IMR-90 (cell line): ENCODE results near the gene HIGD1C. TPM values are rescaled to one million over a fixed set of nuclear protein-coding genes. Genes with fewer than 3 reads are reported as not detected.

ENCODE experiments used
- ATAC-seq: fragments of 200-7000 bp; cut with Tn5 transposase; 2 replicates; pipeline ENCODE4 v1.9.1; 2020; ENCODE audit warnings: low read depth, mild to moderate bottlenecking, moderate library complexity
- BruUV-seq: library from RNA; stranded (reverse); fragments of 400-500 nt; replicated peaks from 2 replicates; lab custom pipeline; 2021; lab: Mats Ljungman, UMichigan
- CTCF ChIA-PET: fragments of 300-600 bp; formaldehyde crosslinking; extraction: SDS; loops from one replicate; lab custom pipeline; 2021; ENCODE audit warnings: antibody characterized with exemption; lab: Yijun Ruan, JAX
- POLR2A ChIA-PET: fragments of 300-600 bp; sonication (Branson Sonifier 250); formaldehyde crosslinking; loops from one replicate; lab custom pipeline; 2022; ENCODE audit warnings: antibody characterized with exemption; ENCODE audit not compliant: unreplicated experiment; lab: Charles Lee
- DNase-seq: peaks from one replicate; pipeline ENCODE4 v3.0.0; 2013
- H2AFZ ChIP-seq: replicated peaks from 2 replicates; pipeline ENCODE3; 2013; ENCODE audit warnings: low read length, mild to moderate bottlenecking; ENCODE audit not compliant: poor library complexity
- H2AK5ac ChIP-seq: 2 replicates; pipeline ENCODE4 v1.6.1; 2013; ENCODE audit warnings: low read depth, low read length, inconsistent platforms
- H2AK9ac ChIP-seq: replicated peaks from 2 replicates; pipeline ENCODE3; 2013; ENCODE audit warnings: mild to moderate bottlenecking, low read depth, low read length, moderate library complexity; ENCODE audit not compliant: poor library complexity
- H2BK120ac ChIP-seq: 2 replicates; pipeline ENCODE4 v1.6.1; 2013; ENCODE audit warnings: low read depth, low read length, inconsistent platforms
- H2BK15ac ChIP-seq: 3 replicates; pipeline ENCODE4 v1.6.1; 2013; ENCODE audit warnings: low read depth, low read length, inconsistent platforms
- H2BK20ac ChIP-seq: 2 replicates; pipeline ENCODE4 v1.6.1; 2013; ENCODE audit warnings: low read depth, mild to moderate bottlenecking, inconsistent platforms, low read length, moderate library complexity
- H2BK5ac ChIP-seq: 2 replicates; pipeline ENCODE4 v1.6.1; 2013; ENCODE audit warnings: mild to moderate bottlenecking, low read depth, low read length, inconsistent platforms; ENCODE audit not compliant: poor library complexity, severe bottlenecking
- H3K14ac ChIP-seq: replicated peaks from 2 replicates; pipeline ENCODE4 v1.6.1; 2013; ENCODE audit warnings: low read depth, low read length, inconsistent platforms
- H3K18ac ChIP-seq: 2 replicates; pipeline ENCODE4 v1.6.1; 2013; ENCODE audit warnings: low read depth, low read length, control low read depth
- H3K23ac ChIP-seq: 2 replicates; pipeline ENCODE4 v1.6.1; 2013; ENCODE audit warnings: low read depth, low read length, inconsistent platforms
- H3K27ac ChIP-seq: 2 replicates; pipeline ENCODE4 v1.5.1; 2013; ENCODE audit warnings: mild to moderate bottlenecking, control low read depth, low read length; ENCODE audit not compliant: insufficient read depth
- H3K27me3 ChIP-seq: 2 replicates; pipeline ENCODE4 v1.6.1; 2013; ENCODE audit warnings: low read length; ENCODE audit not compliant: control insufficient read depth, insufficient read depth
- H3K36me3 ChIP-seq: 2 replicates; pipeline ENCODE4 v1.6.1; 2013; ENCODE audit warnings: low read length, mixed read lengths; ENCODE audit not compliant: control insufficient read depth, insufficient read depth
- H3K4ac ChIP-seq: 2 replicates; pipeline ENCODE4 v1.6.1; 2013; ENCODE audit warnings: low read depth, low read length, inconsistent platforms
- H3K4me1 ChIP-seq: 2 replicates; pipeline ENCODE4 v1.6.1; 2013; ENCODE audit warnings: low read length, mixed read lengths; ENCODE audit not compliant: control insufficient read depth, insufficient read depth
- H3K4me2 ChIP-seq: 2 replicates; pipeline ENCODE4 v1.6.1; 2013; ENCODE audit warnings: low read depth, mild to moderate bottlenecking, control low read depth, low read length, moderate library complexity
- H3K4me3 ChIP-seq: 2 replicates; pipeline ENCODE4 v1.5.1; 2013; ENCODE audit warnings: low read depth, mild to moderate bottlenecking, control low read depth, low read length, moderate library complexity; ENCODE audit not compliant: insufficient read depth
- H3K56ac ChIP-seq: 2 replicates; pipeline ENCODE4 v1.6.1; 2013; ENCODE audit warnings: low read length, inconsistent platforms; ENCODE audit not compliant: insufficient read depth; ENCODE audit errors: extremely low read depth
- H3K79me1 ChIP-seq, 2 experiments: 2 replicates each; pipeline ENCODE4 v1.6.1; 2013; ENCODE audit warnings: low read length in 2 of 2, inconsistent platforms in 1 of 2, low read depth in 1 of 2
- H3K9ac ChIP-seq: 2 replicates; pipeline ENCODE4 v1.6.1; 2013; ENCODE audit warnings: low read depth, low read length, control low read depth
- H3K9me1 ChIP-seq: 2 replicates; pipeline ENCODE4 v1.6.1; 2013; ENCODE audit warnings: low read length, inconsistent platforms; ENCODE audit not compliant: insufficient read depth
- H3K9me3 ChIP-seq: 2 replicates; pipeline ENCODE4 v1.6.1; 2013; ENCODE audit warnings: low read length; ENCODE audit not compliant: control insufficient read depth, insufficient read depth
- H4K20me1 ChIP-seq: 2 replicates; pipeline ENCODE4 v1.6.1; 2013; ENCODE audit warnings: low read length, inconsistent platforms; ENCODE audit not compliant: insufficient read depth
- H4K5ac ChIP-seq: 2 replicates; pipeline ENCODE4 v1.6.1; 2013; ENCODE audit warnings: mild to moderate bottlenecking, low read depth, low read length, control low read depth
- H4K8ac ChIP-seq, 2 experiments: 2 replicates each; pipeline ENCODE4 v1.6.1; 2013; ENCODE audit warnings: low read depth in 2 of 2, low read length in 2 of 2, control low read depth in 1 of 2, inconsistent platforms in 1 of 2
- H4K91ac ChIP-seq: 2 replicates; pipeline ENCODE4 v1.6.1; 2013; ENCODE audit warnings: low read depth, low read length, inconsistent platforms; ENCODE audit not compliant: insufficient read depth
- BHLHE40 ChIP-seq: fragments of 150-350 bp; IDR thresholded peaks from 2 replicates; pipeline ENCODE4 v1.6.1; 2016; ENCODE audit warnings: mild to moderate bottlenecking, low read depth, low read length
- CEBPB ChIP-seq: IDR thresholded peaks from 2 replicates; pipeline ENCODE4 v1.6.1; 2012; ENCODE audit warnings: low read depth, low read length, improper control_type of control experiment
- CHD1 ChIP-seq: IDR thresholded peaks from 2 replicates; pipeline ENCODE4 v1.6.1; 2012; ENCODE audit warnings: low read depth, low read length, improper control_type of control experiment
- ELK1 ChIP-seq: fragments of 150-350 bp; IDR thresholded peaks from 2 replicates; pipeline ENCODE4 v1.6.1; 2016; ENCODE audit warnings: low read depth, mild to moderate bottlenecking, low read length, moderate library complexity, borderline replicate concordance
- FOS ChIP-seq: fragments of 150-350 bp; IDR thresholded peaks from 2 replicates; pipeline ENCODE4 v1.6.1; 2016; ENCODE audit warnings: low read depth, low read length
- MAZ ChIP-seq: IDR thresholded peaks from 2 replicates; pipeline ENCODE4 v1.6.1; 2012; ENCODE audit warnings: low read depth, mild to moderate bottlenecking, low read length, improper control_type of control experiment, moderate library complexity, borderline replicate concordance
- MXI1 ChIP-seq: IDR thresholded peaks from 2 replicates; pipeline ENCODE4 v1.6.1; 2012; ENCODE audit warnings: low read depth, mild to moderate bottlenecking, low read length, moderate library complexity, borderline replicate concordance
- NFE2L2 ChIP-seq: fragments of 150-350 bp; IDR thresholded peaks from 2 replicates; pipeline ENCODE4 v1.6.1; 2016; ENCODE audit warnings: low read depth, mild to moderate bottlenecking, low read length
- POLR2A ChIP-seq: IDR thresholded peaks from 2 replicates; pipeline ENCODE4 v1.6.1; 2012; ENCODE audit warnings: mild to moderate bottlenecking, low read depth, low read length
- RAD21 ChIP-seq: IDR thresholded peaks from 2 replicates; pipeline ENCODE4 v1.6.1; 2012; ENCODE audit warnings: low read length, improper control_type of control experiment
- RCOR1 ChIP-seq: IDR thresholded peaks from 2 replicates; pipeline ENCODE4 v1.6.1; 2012; ENCODE audit warnings: mild to moderate bottlenecking, low read length, improper control_type of control experiment; ENCODE audit not compliant: insufficient replicate concordance
- RFX5 ChIP-seq: IDR thresholded peaks from 2 replicates; pipeline ENCODE4 v1.8.0; 2012; ENCODE audit warnings: low read depth, mild to moderate bottlenecking, low read length, moderate library complexity
- SMC3 ChIP-seq: fragments of 150-350 bp; IDR thresholded peaks from 2 replicates; pipeline ENCODE4 v1.6.1; 2016; ENCODE audit warnings: low read depth, mild to moderate bottlenecking, antibody characterized with exemption, low read length, moderate library complexity
- WGBS, 2 experiments: methylation state at CpG; one replicate each; pipeline versions ENCODE4 v1.1.5 to v1.1.7; 2013; ENCODE audit warnings: missing lambda C conversion rate in 2 of 2; ENCODE audit not compliant: insufficient read length in 1 of 2; ENCODE audit errors: extremely low coverage in 2 of 2; 5-methylcytosine and 5-hydroxymethylcytosine counted together
- dilution Hi-C: fragments of 300-500 bp; cut with HindIII; formaldehyde crosslinking; loops from one replicate; pipeline ENCODE4 v1.14.3; 2018; ENCODE audit warnings: low sequenced_read_pairs; ENCODE audit not compliant: unreplicated experiment
- in situ Hi-C: fragments of 300-500 bp; cut with MboI; formaldehyde crosslinking; loops from 3 replicates; pipeline ENCODE4 v1.14.3; 2019; ENCODE audit warnings: low sequenced_read_pairs, inconsistent platforms, mixed read lengths
- intact Hi-C: fragments of 100-400 bp; cut with micrococcal nuclease; formaldehyde crosslinking; loops from 2 replicates; pipeline ENCODE4 v1.10.0; 2022
- polyA plus RNA-seq, 3 experiments: library from polyadenylated mRNA; depleted of rRNA; stranded (reverse); fragments of >200 nt; gene quantifications; 2 replicates each; pipeline ENCODE4 v1.2.3, GENCODE V29; 2012; ENCODE audit warnings: low replicate concordance in 1 of 3
- total RNA-seq: library from RNA; depleted of rRNA; stranded (reverse); fragments of >200 nt; gene quantifications from 2 replicates; pipeline ENCODE4 v1.2.3, GENCODE V29; 2012
- TF ChIP-seq, protein P1 (sequence below): conservative IDR thresholded peaks from 2 replicates; pipeline ENCODE4 v1.5.1; 2012; ENCODE audit warnings: mild to moderate bottlenecking, low read depth, low read length, improper control_type of control experiment

The HIGD1C gene
- total and polyA plus RNA-seq, 2 of the 4 experiments (the other 2 are of a cell fraction): not detected

- H4K91ac ChIP-seq: no peak overlapping the region
- H3K56ac ChIP-seq: no peak overlapping the region
- peaks cover 4% of the 10 kb centered on the region; the same call in 1 of the 2 replicates for H3K4me1 ChIP-seq
- no peak overlapping the region; the same call in 1 of the 2 replicates for H3K4me2 ChIP-seq
- ChIA-PET CTCF (interaction anchor here (0.7 to 6.2 kb wide), 3 partner anchors 83 to 220 kb away, joined by 3 to 41 read pairs (median 28); partner anchors contain the start of gene ATF1), POLR2A (interaction anchor here (0.5 to 1.9 kb wide), 3 partner anchors 98 to 856 kb away, joined by 5 to 9 read pairs (median 5); no protein-coding TSS in a partner anchor)
- H2BK120ac ChIP-seq: peak overlapping the region; percentile 1; the same call in 1 of the 2 replicates
- no peak overlapping the region for H3K27ac ChIP-seq
- H4K5ac ChIP-seq: peak overlapping the region; percentile 32; the same call in 1 of the 2 replicates
- no peak overlapping the region for H2AFZ ChIP-seq
- H3K9me3 ChIP-seq: no peaks in the 10 kb centered on the region
- no peak overlapping the region for H2BK20ac ChIP-seq
- H2AK9ac ChIP-seq: no peak overlapping the region
- H3K14ac ChIP-seq: peak overlapping the region; percentile 31; the same call in 1 of the 2 replicates
- no peak overlapping the region for H2AK5ac ChIP-seq
- peak overlapping the region; percentile 82 for H2BK5ac ChIP-seq
- WGBS, 2 experiments: no CpG with 5 or more reads among the region's 2 CpGs
- intact Hi-C loops (loop anchor here (5.0 kb wide), 1 partner anchor 62 kb away; no protein-coding TSS in a partner anchor), dilution Hi-C loops (no loop called here), in situ Hi-C loops (loop anchor here (10.0 to 25.0 kb wide), 2 partner anchors 160 to 497 kb away; no protein-coding TSS in a partner anchor)
- H4K8ac ChIP-seq: peak overlapping the region in 1 of 2 experiments; percentile 38; a peak in 1 of 4 replicates
- no peak overlapping the region for H2BK15ac ChIP-seq
- H3K9me1 ChIP-seq: peaks cover 4% of the 10 kb centered on the region; the same call in 1 of the 2 replicates
- BruUV-seq: no TSS peak
- peaks cover 11% of the 10 kb centered on the region for H3K36me3 ChIP-seq
- no peaks in the 10 kb centered on the region; a peak in 1 of 4 replicates for H3K79me1 ChIP-seq
- no peaks in the 10 kb centered on the region for H4K20me1 ChIP-seq
- ATAC-seq (peak; percentile 74), DNase-seq (peak; percentile 54)
- no peak overlapping the region for H3K4me3 ChIP-seq
- no peak overlapping the region for H3K9ac ChIP-seq
- peak overlapping the region; percentile 2; the same call in 1 of the 2 replicates for H3K4ac ChIP-seq
- no peaks in the 10 kb centered on the region for H3K27me3 ChIP-seq
- H3K23ac ChIP-seq: peak overlapping the region; percentile 26; the same call in 1 of the 2 replicates
- peak overlapping the region; percentile 37; the same call in 1 of the 2 replicates for H3K18ac ChIP-seq
- no peak for TF ChIP-seq ELK1
- TF ChIP-seq BHLHE40: no peak
- TF ChIP-seq RFX5: no peak
- TF ChIP-seq MAZ: no peak
- no peak for TF ChIP-seq POLR2A
- TF ChIP-seq MXI1: no peak
- TF ChIP-seq SMC3: no peak; the same call in 1 of the 2 replicates
- TF ChIP-seq NFE2L2: no peak
- no peak for TF ChIP-seq RAD21
- no peak for TF ChIP-seq CEBPB
- TF ChIP-seq FOS: no peak
- TF ChIP-seq, protein P1, sequence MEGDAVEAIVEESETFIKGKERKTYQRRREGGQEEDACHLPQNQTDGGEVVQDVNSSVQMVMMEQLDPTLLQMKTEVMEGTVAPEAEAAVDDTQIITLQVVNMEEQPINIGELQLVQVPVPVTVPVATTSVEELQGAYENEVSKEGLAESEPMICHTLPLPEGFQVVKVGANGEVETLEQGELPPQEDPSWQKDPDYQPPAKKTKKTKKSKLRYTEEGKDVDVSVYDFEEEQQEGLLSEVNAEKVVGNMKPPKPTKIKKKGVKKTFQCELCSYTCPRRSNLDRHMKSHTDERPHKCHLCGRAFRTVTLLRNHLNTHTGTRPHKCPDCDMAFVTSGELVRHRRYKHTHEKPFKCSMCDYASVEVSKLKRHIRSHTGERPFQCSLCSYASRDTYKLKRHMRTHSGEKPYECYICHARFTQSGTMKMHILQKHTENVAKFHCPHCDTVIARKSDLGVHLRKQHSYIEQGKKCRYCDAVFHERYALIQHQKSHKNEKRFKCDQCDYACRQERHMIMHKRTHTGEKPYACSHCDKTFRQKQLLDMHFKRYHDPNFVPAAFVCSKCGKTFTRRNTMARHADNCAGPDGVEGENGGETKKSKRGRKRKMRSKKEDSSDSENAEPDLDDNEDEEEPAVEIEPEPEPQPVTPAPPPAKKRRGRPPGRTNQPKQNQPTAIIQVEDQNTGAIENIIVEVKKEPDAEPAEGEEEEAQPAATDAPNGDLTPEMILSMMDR: no peak
- TF ChIP-seq CHD1: no peak
- TF ChIP-seq RCOR1: no peak
Measured at GRCh38 chr12:50984586-50985298, 32.4 kb downstream of the HIGD1C start.
